ENCODE measurements around the gene PTHLH.

PTHLH gene

GRCh38 chr12:27934276-27934675, 38.3 kb downstream of the PTHLH start:
- no peak for DNase-seq

GRCh38 chr12:27931390-27931789, 41.1 kb downstream of the PTHLH start:
- DNase-seq, result no peak

GRCh38 chr12:27927347-27927746, 45.2 kb downstream of the PTHLH start:
- no peak for DNase-seq

GRCh38 chr12:27924350-27925135, 48.0 kb downstream of the PTHLH start:
- DNase-seq, result no peak

GRCh38 chr12:27922531-27923139, 49.9 kb downstream of the PTHLH start:
- DNase-seq, result no peak

- DNase-seq, result no peak
Observed at GRCh38 chr12:27919671-27920235, 52.8 kb downstream of the PTHLH start.

- DNase-seq, result no peak
Observed at GRCh38 chr12:27915536-27915935, 57.0 kb downstream of the PTHLH start.

GRCh38 chr12:27915021-27915420, 57.5 kb downstream of the PTHLH start:
- DNase-seq, result no peak

- no peak for DNase-seq
Observed at GRCh38 chr12:27913999-27914614, 58.4 kb downstream of the PTHLH start.

GRCh38 chr12:27911397-27911796, 61.1 kb downstream of the PTHLH start:
- DNase-seq, result no peak
